ENCODE results near the gene DNAJC3.
"Not testable (repeated sequence)": the region's sequence is repeated elsewhere in the genome, so short reads cannot be mapped to it uniquely, and the experiment has no call there.

Gene DNAJC3

DNA sequence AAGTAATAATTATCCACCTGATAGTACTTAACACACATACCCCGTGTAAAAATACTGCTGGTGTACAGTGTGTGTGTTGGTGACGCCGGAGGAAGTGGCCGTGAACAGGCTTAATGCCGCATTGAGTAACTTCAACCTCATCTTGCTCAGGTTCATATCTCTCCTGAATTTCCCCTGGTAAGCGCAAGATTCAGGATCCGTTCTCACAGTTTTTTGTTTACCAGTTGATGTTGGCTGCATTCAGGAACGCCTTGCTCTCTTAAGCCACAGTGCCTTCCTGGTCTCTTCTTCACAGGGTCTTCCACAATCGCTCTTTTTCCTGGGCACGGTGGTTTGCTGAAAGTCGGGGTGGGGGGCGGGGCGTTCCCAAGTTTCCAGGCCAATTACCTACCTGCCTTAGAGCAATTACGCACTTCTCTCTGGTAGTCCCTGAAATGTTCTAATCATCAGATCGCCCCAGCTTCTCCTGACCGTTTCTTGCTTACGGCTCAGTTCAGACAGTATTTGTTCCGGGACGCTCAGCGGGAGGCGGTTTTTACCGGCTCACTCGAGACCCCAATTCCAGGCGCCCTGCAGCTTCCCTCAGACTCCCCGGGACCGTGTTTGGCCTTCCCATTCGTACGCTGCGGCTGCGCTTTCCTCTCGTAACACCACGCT lies 706 bp upstream of the DNAJC3 start:
- DNase-seq, result peak; percentile 68

DNA sequence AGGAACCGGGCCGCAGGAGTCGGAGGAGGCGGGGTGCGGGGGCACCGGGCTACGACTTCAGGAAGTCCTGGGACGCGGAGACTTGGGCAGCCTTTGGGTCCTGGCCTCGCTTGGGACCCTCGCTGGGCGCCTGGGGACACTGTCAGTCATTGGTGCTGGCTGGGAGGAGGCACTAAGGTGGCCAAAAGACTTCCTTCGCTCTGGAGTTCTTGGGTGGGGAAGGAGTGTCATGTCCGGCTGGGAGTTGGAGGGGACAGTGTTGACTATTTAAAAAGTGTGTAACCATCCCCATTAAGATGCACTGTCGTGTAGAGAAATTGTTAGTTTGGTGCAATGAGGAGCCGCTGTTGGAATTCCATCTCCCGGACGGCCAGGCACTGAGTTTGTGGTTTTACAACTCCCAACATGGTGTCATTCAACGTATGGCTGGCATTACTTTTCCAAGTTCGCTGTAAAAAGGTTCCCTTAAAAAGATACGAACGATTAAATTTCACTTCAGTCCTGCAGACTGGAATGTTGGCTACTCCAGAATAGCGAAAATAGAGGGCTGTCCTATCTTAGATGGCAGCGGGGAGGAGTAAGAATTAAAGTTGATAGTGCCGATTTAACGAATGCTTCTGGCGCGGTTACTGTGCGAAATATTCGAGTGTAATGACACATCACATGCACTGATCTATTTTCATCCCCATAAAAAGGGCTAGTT lies 776 bp downstream of the DNAJC3 start:
- no peak for DNase-seq

DNA sequence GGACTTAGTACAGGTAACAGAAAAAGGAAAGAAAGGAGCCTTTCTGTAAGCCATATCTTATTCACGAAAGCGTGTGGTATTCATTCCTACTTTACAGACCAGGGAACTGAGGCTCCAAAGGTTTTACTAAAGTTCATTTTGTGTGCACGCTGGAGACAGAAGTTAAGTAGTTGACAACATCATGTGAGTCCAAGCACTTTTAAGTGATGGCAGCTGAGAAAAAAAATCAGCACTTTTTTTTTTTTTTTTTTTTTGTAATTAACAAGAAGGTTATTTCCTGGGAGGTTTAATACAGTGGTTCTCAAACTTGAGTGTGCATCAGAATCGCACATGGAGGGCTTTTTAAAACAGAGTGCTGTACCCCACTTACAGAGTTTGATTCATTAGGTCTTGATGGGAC lies 2.0 kb downstream of the DNAJC3 start:
- no peak for DNase-seq

DNA sequence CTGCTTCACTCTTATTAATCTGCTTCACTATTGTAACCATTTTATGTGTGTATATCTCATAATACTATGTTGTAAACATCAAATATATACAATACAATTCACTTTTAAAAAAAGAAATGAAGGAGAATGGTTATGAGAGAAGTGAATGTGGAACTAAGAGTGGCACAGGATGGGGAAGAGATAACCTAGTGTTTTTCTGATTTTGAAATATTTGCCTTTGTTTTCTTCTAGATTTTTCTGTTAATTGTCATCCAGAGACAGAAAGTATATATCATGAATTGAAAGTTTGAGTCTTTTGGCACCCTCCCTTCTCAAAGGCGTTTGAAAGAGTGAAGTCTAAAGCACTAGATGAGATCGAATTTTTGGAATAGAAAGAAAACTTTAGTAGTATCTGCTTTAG lies 2.8 kb downstream of the DNAJC3 start:
- DNase-seq, result no peak

DNA sequence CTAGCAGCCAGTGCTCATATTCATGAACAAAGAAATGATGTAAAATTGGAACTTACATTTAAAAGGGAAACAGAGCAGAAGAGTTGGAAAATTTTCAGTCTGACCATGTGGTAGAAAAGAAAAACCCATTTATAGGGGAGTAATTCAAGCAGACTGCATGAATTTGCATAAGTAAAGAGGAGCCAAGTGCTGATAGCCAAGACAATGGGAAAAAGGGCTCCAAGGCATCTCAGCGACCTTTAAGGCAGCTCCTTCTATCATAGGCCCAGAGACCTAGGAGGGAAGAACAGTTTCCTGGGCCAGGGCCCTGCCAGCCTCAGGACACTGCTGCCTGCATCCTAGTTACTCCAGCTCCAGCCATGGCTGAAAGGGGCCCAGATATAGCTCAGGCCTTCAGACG lies 7.5 kb downstream of the DNAJC3 start:
- no peak for DNase-seq

DNA sequence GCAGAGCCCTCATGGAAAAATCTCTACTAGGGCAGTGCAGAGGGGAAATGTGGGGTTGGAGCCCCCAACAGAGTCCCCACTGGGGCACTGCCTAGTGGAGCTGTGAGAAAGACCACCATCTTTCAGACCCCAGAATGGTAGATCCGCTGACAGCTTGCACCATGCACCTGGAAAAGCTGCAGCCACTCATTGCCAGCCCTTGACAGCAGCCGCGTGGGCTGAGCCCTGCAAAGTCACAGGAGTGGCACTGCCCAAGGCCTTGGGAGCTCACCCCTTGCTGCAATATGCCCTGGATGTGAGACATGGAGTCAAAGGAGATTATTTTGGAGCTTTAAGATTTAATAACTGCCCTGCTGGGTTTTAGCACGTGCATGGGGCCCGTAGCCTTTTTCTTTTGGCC lies 8.0 kb downstream of the DNAJC3 start:
- DNase-seq, result not testable (repeated sequence)

DNA sequence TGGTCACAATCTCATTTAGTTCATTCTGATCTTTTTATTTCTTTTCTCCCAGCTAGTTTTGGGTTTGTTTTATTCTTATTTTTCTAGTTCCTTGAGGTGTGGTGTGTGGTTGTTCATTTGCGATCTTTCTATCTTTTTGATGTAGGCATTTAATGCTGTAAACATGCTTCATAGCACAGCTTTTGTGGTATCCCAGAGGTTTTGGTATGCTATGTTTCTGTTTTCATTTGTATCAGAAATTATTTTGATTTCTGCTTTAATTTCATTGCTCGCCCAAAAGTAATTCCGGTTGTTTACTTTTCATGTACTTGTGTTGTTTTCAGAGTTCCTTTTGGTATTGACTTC lies 12.6 kb downstream of the DNAJC3 start:
- no peak for DNase-seq

DNA sequence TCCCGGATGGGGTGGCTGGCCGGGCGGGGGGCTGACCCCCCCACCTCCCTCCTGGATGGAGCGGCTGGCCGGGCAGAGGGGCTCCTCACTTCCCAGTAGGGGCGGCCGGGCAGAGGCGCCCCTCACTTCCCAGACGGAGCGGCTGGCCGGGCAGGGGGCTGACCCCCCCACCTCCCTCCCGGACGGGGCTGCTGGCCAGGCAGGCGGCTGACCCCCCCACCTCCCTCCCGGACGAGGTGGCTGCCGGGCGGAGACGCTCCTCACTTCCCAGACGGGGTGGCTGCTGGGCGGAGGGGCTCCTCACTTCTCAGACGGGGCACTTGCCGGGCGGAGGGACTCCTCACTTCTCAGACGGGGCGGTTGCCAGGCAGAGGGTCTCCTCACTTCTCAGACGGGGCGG lies 14.0 kb downstream of the DNAJC3 start:
- DNase-seq, result not testable (repeated sequence)

DNA sequence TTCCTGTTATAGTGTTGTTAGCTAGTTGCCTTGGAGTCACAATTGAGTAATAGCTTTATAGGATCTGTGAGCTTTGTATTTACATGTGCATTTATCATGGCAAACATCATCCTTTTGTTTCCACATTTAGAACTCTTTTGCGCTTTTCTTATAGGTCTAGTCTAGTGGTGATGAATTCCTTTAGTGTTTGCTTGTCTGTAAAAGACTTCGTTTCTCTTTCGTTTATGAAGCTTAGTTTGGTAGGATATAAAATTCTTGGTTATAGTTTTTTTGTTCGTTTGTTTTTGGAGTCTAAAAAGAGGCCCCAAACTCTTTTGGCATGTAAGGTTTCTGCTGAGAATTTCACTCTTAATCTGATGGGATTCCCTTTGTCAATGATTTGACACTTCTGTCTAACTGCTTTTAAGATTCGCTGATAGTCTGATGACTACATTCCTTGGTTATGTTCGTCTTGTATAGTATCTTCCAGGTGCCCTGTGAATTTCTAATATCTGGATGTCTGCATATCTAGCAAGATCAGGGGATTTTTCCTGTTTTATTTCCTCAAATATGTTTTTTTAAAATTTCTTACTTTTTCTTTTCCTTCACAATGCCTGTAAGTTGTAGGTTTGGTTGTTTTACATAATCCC lies 20.2 kb downstream of the DNAJC3 start:
- DNase-seq, result no peak

DNA sequence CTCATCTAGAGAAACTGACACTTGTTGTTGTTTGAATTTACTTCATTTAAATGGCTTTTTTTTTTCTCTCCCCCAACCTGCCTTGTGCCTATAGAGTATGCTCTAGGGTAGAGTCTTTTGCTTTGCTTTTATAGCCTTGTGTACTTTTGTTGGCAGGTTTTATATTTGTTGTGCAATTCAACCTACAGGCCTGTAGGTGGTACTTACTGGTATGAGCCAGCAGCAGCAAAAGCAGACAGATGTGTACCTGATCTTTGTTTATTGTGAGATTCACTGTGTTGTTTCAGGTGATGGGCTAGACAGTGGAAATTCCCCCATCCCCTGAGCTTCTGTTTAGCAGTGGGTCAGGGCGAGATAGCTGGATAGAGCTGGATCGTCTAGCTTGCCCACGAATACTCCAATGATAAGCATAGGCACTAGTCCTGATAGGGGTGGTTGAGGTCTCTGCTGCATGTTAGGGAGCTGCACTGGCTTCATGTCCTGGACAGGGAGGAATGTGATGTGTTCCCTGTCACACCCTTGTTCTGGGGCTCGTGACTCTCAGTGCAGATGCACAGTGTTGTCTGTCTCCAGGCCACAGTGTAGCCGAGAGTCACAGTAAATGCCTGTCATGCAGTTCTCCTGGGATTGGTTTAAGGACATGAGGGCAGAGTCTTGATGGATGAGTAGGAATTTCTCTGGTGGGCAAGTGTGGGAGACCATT lies 21.3 kb downstream of the DNAJC3 start:
- no peak for DNase-seq

DNA sequence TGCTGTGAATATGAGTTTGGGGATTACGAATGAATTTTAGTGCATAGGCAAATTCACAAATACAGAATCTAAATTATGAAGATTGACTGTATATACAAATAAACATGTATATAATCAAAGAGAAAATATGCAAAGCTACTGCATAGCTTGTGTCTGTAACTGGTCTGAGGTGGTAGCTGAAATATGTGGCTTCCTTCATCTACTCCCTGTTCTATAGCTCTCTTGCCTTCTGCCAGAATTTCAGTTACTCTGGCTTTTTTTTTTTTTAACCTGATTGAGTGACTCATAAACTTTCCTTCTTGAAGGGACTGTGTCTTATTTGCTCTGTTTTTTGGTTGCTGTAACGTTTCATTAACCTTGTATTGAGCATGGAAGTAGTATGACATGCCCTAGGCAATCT lies 26.6 kb downstream of the DNAJC3 start:
- DNase-seq, result no peak

DNA sequence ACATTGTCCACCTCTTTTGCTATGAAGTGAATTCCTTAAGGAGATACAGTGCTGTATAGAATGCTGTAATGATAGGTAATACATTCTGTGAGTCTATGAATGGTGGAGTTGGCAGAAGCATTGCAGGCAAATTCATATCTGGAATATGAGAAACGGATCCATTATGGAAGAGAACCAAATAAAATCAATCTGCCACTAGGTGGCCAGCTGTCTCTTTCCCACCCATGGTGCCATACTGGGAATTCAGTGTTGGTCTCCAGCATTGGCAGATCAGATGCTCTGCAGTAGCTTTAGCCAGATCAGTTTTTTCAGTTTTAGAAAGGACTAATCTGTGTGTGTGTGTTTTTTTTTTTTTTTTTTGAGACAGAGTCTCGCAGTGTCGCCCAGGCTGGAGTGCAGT lies 27.6 kb downstream of the DNAJC3 start:
- DNase-seq, result no peak

DNA sequence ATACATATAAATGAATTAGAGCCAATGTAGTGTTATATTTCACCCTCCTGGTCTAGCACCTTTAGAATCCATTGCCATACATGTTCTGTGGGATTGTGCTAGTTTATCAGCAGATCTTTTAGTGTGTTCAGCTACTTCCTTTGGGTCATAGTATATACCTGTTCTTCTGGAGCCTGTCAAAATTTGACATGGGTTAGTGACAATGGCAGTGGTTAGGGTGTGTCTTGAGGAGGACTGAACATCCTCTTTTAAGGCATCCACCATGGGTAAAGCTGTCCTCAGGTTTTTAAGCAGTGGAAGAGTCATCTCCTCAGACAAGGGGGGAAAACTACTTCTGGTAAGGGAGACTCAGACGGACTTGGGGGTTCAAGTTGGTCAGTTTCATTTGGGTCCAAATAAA lies 29.4 kb downstream of the DNAJC3 start:
- no peak for DNase-seq

DNA sequence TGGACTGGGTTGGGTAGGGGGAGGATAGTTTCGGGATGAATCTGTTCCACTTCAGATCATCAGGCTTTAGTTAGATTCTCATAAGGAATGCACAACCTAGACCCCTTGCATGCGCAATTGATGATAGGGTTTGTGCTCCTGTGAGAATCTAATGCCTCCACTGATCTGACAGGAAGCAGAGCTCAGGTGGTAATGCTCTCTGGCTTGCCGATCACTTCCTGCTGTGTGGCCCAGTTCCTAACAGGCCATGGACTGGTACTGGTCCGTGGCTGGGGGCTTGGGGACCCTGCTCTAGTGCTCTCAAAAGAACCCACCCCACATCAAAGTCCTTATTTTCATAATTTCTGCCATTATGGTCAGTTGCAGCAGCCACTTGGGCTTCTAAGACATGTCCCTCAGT lies 30.1 kb downstream of the DNAJC3 start:
- DNase-seq, result no peak

DNA sequence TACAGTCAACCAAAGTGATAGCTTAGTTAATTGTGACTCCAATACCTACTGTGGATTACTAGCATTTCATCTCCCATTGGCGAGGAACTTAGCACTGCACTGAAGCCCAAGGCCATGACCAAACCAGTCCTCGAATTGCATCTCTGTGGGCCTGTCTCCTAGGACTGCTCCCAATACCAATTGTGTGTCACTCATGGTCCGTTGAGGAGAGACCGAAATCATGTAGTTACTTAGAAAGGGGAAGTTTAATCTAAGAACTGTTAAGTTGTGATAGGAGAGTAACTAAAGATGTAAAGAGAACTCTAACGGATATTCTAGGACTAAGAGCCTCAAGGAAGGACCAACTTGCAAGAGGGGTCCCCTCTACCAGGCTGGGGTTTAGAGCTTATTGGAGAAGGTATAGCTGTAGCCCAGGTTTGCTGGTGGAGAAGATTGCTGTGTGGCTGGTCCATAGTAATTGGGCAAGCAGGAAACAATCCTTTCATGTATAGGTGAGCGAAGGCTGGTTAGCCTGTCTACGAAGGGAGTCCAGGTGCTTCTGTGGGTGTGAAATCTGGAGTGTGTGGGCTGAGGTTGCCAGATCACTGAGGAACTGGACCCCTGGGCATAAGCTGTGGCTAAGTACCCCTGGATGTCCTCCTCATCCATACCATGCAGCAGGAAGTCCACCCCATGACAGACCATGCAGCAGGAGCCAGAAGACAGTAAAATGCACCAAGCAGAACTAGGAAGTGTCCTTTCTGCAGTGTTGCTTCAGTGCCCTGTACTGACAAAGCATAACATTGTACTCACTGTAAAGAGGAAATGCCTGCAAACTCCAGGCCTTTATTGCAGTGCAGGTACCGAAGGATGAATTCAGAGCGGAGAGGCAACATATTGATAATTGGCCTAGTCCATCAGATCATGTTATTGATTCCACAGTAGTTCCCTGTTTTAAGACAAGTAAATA lies 30.8 kb downstream of the DNAJC3 start:
- DNase-seq, result peak; percentile 67

DNA sequence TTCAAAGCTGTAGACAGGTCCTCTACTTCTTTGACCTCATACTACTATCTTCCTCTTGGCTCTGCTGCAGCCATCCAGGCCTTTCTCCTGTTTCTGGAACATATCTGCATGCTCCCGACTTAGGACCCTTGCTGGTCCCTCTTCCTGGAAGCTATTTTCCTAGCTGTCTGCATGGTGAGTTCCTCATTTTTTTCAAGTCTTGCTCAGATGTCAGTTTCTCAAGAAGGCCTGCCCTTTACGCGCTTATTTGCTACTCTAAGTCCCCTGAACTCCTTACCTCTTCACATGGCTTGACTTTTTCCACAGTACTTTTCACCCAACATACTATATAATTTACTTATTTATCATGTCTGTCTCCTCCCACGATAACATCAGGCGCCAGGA lies 31.4 kb downstream of the DNAJC3 start:
- DNase-seq, result peak; percentile 39

DNA sequence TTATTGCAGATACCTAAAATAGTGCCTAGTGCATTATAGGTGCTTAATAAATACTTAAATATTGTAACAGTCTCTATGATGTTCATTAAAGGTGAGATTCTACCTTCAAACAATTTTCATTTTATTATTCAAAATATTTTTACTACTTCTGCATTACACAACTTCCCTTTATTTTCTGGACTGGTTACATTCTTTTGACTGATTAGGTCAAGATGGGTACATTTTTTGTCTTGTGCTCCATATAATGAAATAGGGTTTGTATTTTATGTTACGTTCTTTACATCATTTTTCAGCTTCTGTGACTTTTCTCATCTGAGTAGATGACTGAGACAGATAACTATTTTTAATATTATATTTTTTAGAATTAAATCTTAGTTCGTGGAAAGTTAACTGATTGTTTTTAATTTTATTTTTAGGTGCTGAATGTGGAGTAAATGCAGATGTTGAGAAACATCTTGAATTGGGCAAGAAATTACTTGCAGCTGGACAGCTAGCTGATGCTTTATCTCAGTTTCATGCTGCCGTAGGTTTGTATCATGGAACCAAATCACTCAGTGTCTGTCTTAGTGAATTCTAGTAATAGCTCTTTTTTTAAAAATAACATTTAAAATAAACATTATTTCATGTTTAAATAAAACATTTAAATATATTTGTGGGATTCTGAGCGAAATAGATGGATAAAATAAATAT lies 32.0 kb downstream of the DNAJC3 start:
- no peak for DNase-seq

DNA sequence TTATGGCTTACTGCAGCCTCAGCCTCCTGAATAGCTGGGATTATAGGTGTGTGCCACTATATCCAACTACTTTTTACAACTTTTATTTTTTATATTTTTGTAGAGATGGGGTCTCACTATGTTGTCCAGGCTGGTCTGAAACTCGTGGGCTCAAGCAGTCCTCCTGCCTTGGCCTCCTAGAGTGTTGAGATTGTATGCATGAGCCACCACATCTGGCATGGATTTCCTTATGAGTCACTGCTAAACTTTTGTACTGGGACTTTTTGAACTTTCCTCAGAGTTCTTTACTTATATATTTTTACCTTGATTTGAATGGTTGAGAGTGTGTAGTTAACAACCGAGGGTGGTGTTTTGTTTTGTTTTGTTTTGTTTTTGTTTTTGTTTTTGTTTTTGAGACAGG lies 33.4 kb downstream of the DNAJC3 start:
- DNase-seq, result no peak

DNA sequence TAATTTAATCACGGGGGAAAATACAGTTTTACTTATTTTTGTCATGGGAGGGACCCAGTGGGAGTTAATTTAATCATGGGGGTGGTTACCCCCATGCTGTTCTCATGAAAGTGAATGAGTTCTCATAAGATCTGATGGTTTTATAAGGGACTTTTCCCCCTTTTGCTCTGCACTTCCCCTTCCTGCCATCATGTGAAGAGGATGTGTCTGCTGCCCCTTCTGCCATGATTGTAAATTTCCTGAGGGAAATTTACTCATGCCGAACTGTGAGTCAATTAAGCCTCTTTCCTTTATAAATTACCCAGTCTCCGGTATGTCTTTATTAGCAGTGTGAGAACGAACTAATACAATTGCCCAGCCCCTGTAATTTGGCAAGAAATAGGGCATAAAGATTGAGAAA lies 35.9 kb downstream of the DNAJC3 start:
- not testable (repeated sequence) for DNase-seq

DNA sequence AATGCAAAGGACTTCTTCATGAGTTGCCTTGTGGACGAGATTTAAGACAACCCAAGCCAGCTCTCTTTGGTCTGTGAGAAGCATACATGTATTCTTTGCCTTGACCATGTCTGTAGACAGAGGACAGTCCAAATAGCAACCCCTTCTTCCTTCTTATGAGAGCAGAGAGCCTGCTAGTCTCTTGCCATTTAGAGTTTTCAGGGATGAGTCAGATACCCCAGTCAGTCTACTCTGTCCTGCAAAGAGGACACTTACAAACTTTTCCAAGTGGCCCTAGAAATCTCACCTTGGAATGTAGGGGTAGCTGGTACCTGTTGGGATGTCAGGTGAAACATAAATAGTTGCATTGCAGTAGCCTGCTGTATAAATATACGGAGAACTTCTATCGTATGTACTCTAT lies 36.7 kb downstream of the DNAJC3 start:
- no peak for DNase-seq

DNA sequence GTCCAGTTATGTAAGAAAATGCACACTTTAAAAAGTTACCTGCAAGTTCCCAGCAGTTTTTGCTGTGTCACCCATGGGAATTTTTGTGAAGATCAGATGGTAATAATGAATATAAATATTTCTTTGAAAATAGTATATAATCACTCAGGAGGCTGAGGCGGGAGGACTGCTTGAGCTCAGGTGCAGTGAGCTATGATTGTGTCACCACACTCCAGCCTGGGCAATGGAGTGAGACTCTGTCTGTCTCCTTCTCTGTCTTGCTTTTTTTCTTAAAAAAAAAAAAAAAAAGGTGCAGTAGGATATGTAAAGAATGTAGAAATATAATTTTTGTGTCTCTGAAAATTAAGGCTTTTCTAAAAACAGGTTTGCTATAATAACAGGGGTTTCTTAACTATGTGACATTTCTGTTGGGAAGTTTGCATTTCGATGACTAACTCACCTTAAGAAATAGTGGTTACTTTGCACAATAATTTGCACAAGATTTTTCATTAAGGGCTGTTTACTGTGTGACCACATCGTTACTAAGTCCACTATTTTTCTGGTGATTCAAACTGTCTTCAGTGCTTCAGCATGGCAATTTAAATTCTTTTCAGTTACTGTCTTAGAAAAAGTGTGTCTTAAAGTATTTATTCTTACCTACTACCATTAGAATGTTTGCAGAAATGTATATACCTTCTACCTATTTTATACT lies 37.3 kb downstream of the DNAJC3 start:
- DNase-seq, result peak; percentile 51

DNA sequence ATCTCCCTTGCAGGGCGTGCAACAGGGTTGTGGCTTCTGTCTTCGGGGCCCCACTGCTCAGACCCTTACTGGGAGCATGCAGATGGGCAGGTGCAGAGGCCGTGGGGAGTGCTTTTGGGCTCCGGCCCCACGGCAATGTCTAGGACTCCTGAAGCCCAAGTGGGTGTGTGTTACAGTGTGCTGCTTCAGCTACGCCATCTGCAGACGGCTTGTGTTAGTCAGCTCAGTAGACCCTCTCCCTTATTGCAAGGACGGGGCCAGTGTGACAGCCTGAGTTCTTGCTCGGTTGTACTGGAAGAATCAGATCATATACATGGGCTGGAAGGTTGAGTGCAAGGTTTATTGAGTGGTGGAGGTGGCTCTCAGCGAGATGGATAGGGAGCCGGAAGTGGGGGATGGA lies 39.3 kb downstream of the DNAJC3 start:
- no peak for DNase-seq
